Erythroblast (primary cell): ENCODE measurements around the gene PEMT.

Experiments
- DNase-seq, 2 experiments: peaks; one replicate each; lab custom pipeline; 2025; lab: John Stamatoyannopoulos, UW
- GATA1 ChIP-seq: IDR thresholded peaks from 2 replicates; pipeline ENCODE4 v1.6.1; 2011; ENCODE audit warnings: low read depth, mild to moderate bottlenecking, control low read depth, low read length, moderate library complexity
- POLR2A ChIP-seq: IDR thresholded peaks from 2 replicates; pipeline ENCODE4 v1.6.1; 2011; ENCODE audit warnings: mild to moderate bottlenecking, low read length

PEMT gene

GRCh38 chr17:17504341-17505140, 87.0 kb downstream of the PEMT start:
- no peak for DNase-seq
- no peak for TF ChIP-seq POLR2A
- no peak for TF ChIP-seq GATA1

GRCh38 chr17:17503566-17504130, 87.9 kb downstream of the PEMT start:
- TF ChIP-seq GATA1 (no peak), POLR2A (no peak)
- no peak for DNase-seq

- no peak for DNase-seq
- TF ChIP-seq POLR2A (no peak), GATA1 (no peak)
Observed at GRCh38 chr17:17502741-17503565, 88.6 kb downstream of the PEMT start.

- DNase-seq = peak; percentile 16 to 44
- no peak for TF ChIP-seq POLR2A
- no peak for TF ChIP-seq GATA1
Observed at GRCh38 chr17:17500999-17501605, 90.4 kb downstream of the PEMT start.

- no peak for DNase-seq
- TF ChIP-seq POLR2A (no peak), GATA1 (no peak)
Observed at GRCh38 chr17:17499402-17500145, 91.9 kb downstream of the PEMT start.

GRCh38 chr17:17498606-17499301, 92.8 kb downstream of the PEMT start:
- no peak for DNase-seq
- TF ChIP-seq POLR2A = no peak
- no peak for TF ChIP-seq GATA1

- DNase-seq = no peak
- no peak for TF ChIP-seq GATA1
- no peak for TF ChIP-seq POLR2A
Observed at GRCh38 chr17:17497845-17498520, 93.5 kb downstream of the PEMT start.

- TF ChIP-seq GATA1 = no peak
- TF ChIP-seq POLR2A = no peak
- no peak for DNase-seq
Observed at GRCh38 chr17:17497065-17497844, 94.3 kb downstream of the PEMT start.

- DNase-seq = peak; percentile 87 to 93
- TF ChIP-seq GATA1 = no peak
- TF ChIP-seq POLR2A = peak; percentile 93
Observed at GRCh38 chr17:17496189-17497064, 95.1 kb downstream of the PEMT start, which contains the start of gene RASD1. RASD1 (minus strand) TSS chr17:17496395; CDS start chr17:17496181, 214 bp downstream.

- peak; percentile 73 to 79 for DNase-seq
Observed at GRCh38 chr17:17495536-17496188, 95.8 kb downstream of the PEMT start.

More at GRCh38 chr17:17495536-17496188, 95.8 kb downstream of the PEMT start:
- no peak for TF ChIP-seq POLR2A
- TF ChIP-seq GATA1 = no peak
